PC-9 (cell line): ENCODE results near the gene NOD1. TPM values are rescaled to one million over a fixed set of nuclear protein-coding genes. Genes with fewer than 3 reads are reported as not detected.

Source experiments
- BruUV-seq: library from RNA; stranded (reverse); fragments of 400-500 nt; replicated peaks from 2 replicates; lab custom pipeline; 2021; lab: Mats Ljungman, UMichigan
- CTCF ChIA-PET: fragments of 300-600 bp; sonication (Branson Sonifier 250); formaldehyde crosslinking; loops from one replicate; lab custom pipeline; 2022; ENCODE audit warnings: antibody characterized with exemption; lab: Charles Lee
- POLR2A ChIA-PET: fragments of 300-600 bp; sonication (Branson Sonifier 250); formaldehyde crosslinking; loops from one replicate; lab custom pipeline; 2022; ENCODE audit warnings: antibody characterized with exemption; ENCODE audit not compliant: unreplicated experiment; lab: Charles Lee
- DNase-seq, 2 experiments: peaks; one replicate each; pipeline versions ENCODE4 v3.0.0 to v3.0.0-alpha.2; 2015 to 2022; ENCODE audit warnings: mixed read lengths in 1 of 2
- H2AFZ ChIP-seq: fragments of 200-600 bp; sonication (generic); 2 replicates; pipeline ENCODE4 v1.8.1; 2017; ENCODE audit warnings: antibody characterized with exemption
- H3F3A ChIP-seq: fragments of 200-600 bp; sonication (generic); 2 replicates; pipeline ENCODE4 v1.8.1; 2017; ENCODE audit warnings: antibody characterized with exemption, mild to moderate bottlenecking, low read depth; ENCODE audit not compliant: insufficient read depth
- H3K27ac ChIP-seq: fragments of 200-600 bp; sonication (generic); 2 replicates; pipeline ENCODE4 v1.6.1; 2016; ENCODE audit warnings: mixed run types
- H3K27me3 ChIP-seq: fragments of 200-600 bp; sonication (generic); 2 replicates; pipeline ENCODE4 v1.6.1; 2016; ENCODE audit warnings: low read depth, mixed run types; ENCODE audit not compliant: insufficient read depth
- H3K36me3 ChIP-seq: fragments of 200-600 bp; sonication (generic); 2 replicates; pipeline ENCODE4 v1.6.1; 2016; ENCODE audit warnings: low read depth, mixed run types
- H3K4me1 ChIP-seq: fragments of 200-600 bp; sonication (generic); replicated peaks from 2 replicates; pipeline ENCODE4 v1.6.1; 2016; ENCODE audit warnings: mixed run types; ENCODE audit not compliant: insufficient read depth
- H3K4me2 ChIP-seq: fragments of 200-600 bp; sonication (generic); 2 replicates; pipeline ENCODE4 v1.6.1; 2017; ENCODE audit warnings: mixed run types
- H3K4me3 ChIP-seq: fragments of 200-600 bp; sonication (generic); 2 replicates; pipeline ENCODE4 v1.6.1; 2016; ENCODE audit warnings: mixed run types
- H3K79me2 ChIP-seq: fragments of 200-600 bp; sonication (generic); 2 replicates; pipeline ENCODE4 v1.6.1; 2017; ENCODE audit warnings: low read depth, mixed run types
- H3K9me2 ChIP-seq: fragments of 200-600 bp; sonication (generic); 2 replicates; pipeline ENCODE4 v1.8.1; 2017; ENCODE audit warnings: mild to moderate bottlenecking; ENCODE audit not compliant: insufficient read depth
- H3K9me3 ChIP-seq: fragments of 200-600 bp; sonication (generic); 2 replicates; pipeline ENCODE4 v1.8.1; 2016; ENCODE audit warnings: low read depth; ENCODE audit not compliant: insufficient read depth
- H4K20me1 ChIP-seq: fragments of 200-600 bp; sonication (generic); 2 replicates; pipeline ENCODE4 v1.8.1; 2017; ENCODE audit not compliant: insufficient read depth
- CTCF ChIP-seq: fragments of 200-600 bp; sonication (generic); conservative IDR thresholded peaks from 2 replicates; pipeline ENCODE4 v1.6.1; 2017; ENCODE audit warnings: mixed run types, antibody characterized with exemption, mild to moderate bottlenecking, moderate library complexity
- EZH2 ChIP-seq: fragments of 200-600 bp; sonication (generic); IDR thresholded peaks from 2 replicates; pipeline ENCODE4 v1.8.0; 2017; ENCODE audit warnings: antibody characterized with exemption, low read depth
- intact Hi-C: fragments of 100-400 bp; cut with micrococcal nuclease; formaldehyde crosslinking; loops from one replicate; pipeline ENCODE4 v1.10.0; 2022; ENCODE audit not compliant: unreplicated experiment
- total RNA-seq: library from RNA; stranded (reverse); gene quantifications from 2 replicates; pipeline ENCODE4 v1.2.3, GENCODE V29; 2021

The NOD1 gene
- total RNA-seq, 1 experiment from 2014 or later = 16.5 TPM

DNA sequence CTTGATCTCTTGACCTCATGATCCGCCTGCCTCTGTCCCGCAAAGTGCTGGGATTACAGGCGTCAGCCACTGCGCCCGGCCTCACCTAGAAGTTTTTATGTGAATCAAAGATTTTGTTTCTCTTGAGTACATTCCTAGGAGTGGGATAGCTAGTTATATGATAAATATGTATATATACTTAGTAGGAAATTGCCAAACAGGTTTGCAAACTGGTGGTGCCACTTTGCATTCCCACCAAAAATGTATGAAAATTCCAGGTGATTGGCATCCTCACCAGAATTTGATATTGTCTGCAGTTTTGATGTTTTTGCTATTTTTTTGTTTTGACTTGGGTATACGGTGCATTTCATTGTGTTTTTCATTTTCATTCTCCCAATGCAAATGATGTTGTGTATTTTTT is 86.8 kb downstream of the NOD1 start:
- H3K9me3 ChIP-seq = no peaks in the 10 kb centered on the region
- no peaks in the 10 kb centered on the region for H3K9me2 ChIP-seq
- no peaks in the 10 kb centered on the region for H3K27me3 ChIP-seq
- H3F3A ChIP-seq = peaks cover 7% of the 10 kb centered on the region; the same call in 1 of the 2 replicates
- H3K4me1 ChIP-seq = peaks cover 8% of the 10 kb centered on the region; the same call in 1 of the 2 replicates
- H2AFZ ChIP-seq = no peak overlapping the region
- intact Hi-C loops = no loop called here
- TF ChIP-seq EZH2 (no peak), CTCF (no peak)
- H4K20me1 ChIP-seq = no peaks in the 10 kb centered on the region
- H3K36me3 ChIP-seq = no peaks in the 10 kb centered on the region
- H3K4me3 ChIP-seq = no peak overlapping the region
- CTCF ChIA-PET = no interaction called here
- H3K27ac ChIP-seq = no peak overlapping the region
- H3K79me2 ChIP-seq = no peaks in the 10 kb centered on the region
- POLR2A ChIA-PET = interaction anchor here (0.6 kb wide), 2 partner anchors 183 to 243 kb away, joined by 3 read pairs; no protein-coding TSS in a partner anchor
- DNase-seq = peak in 1 of 2 experiments; percentile 14
- no TSS peak for BruUV-seq
- no peak overlapping the region for H3K4me2 ChIP-seq

DNA sequence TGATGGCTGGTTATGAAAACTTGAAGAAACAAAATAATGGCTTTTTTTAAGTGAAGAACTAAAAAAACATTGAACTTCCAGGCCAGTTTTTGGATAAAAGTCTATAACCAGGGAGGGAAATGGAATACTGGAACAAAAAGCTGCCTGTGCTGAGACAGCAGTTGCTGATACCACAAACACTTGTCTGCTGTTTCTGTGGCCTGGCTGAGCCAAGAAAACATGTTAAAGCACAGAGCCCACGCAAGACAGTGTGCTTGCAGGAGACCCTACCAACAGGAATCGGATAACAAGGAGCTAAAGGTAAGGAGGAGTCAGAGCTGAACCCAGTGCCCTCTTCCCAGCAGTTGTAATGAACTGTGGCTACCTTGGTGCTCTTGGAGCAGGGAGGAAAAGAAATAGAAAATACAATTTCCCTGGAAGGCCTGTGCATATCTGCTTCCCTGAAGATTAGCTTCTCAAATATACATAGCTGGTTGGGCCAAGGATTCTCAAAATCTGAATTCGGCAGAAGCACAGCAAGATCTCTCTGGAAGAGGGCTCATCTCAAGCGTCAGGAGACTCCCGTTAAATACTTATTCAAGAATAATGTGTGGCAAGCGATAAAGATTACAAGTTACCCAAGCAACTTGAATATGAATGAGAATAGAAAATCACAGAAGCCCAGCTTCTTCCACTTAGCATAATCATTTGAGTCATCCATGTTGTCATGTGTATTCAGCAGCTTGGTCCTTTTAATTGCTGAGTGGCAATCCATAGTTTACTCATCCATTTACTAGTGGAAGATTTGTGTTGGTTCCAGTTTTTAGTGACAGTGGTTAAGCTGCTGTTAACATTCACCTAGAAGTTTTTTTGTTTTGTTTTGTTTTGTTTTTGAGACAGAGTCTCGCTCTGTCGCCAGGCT is 87.6 kb downstream of the NOD1 start:
- peaks cover 7% of the 10 kb centered on the region; the same call in 1 of the 2 replicates for H3F3A ChIP-seq
- no peaks in the 10 kb centered on the region for H3K79me2 ChIP-seq
- no peaks in the 10 kb centered on the region for H4K20me1 ChIP-seq
- no peak overlapping the region for H3K4me3 ChIP-seq
- no peak overlapping the region for H3K27ac ChIP-seq
- H2AFZ ChIP-seq = no peak overlapping the region
- TF ChIP-seq CTCF (no peak), EZH2 (no peak)
- intact Hi-C loops = no loop called here
- no peak for DNase-seq
- no peaks in the 10 kb centered on the region for H3K27me3 ChIP-seq
- H3K4me1 ChIP-seq = peaks cover 8% of the 10 kb centered on the region; the same call in 1 of the 2 replicates
- no peaks in the 10 kb centered on the region for H3K36me3 ChIP-seq
- no TSS peak for BruUV-seq
- no peak overlapping the region for H3K4me2 ChIP-seq
- H3K9me3 ChIP-seq = no peaks in the 10 kb centered on the region
- POLR2A ChIA-PET = interaction anchor here (0.6 kb wide), 2 partner anchors 182 to 242 kb away, joined by 3 read pairs; no protein-coding TSS in a partner anchor
- no peaks in the 10 kb centered on the region for H3K9me2 ChIP-seq
- CTCF ChIA-PET = no interaction called here

DNA sequence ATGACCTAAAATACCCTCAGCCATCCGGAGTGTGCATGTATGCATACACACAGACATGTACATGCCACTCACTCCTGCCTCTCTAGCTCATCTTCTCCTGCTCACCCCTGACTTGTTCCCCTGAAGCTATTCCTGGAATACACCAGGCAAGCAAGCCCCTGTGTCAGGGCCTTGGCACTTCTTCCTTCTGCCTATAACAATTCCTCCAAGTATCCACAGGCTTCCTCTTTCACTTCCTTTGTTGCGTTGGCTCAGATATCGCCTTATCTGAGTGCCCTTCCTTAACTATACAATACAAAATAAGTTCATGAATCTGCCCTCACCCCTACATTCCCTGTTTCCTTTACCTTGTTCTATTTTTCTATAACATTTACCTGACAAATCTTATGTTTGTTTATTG is 88.8 kb downstream of the NOD1 start:
- TF ChIP-seq EZH2 (no peak), CTCF (no peak)
- Histone ChIP-seq H3K9me3 (no peaks in the 10 kb centered on the region), H3K27me3 (no peaks in the 10 kb centered on the region), H3K36me3 (no peaks in the 10 kb centered on the region), H3K27ac (no peak overlapping the region), H3K4me3 (no peak overlapping the region), H3F3A (peaks cover 7% of the 10 kb centered on the region; the same call in 1 of the 2 replicates), H3K79me2 (no peaks in the 10 kb centered on the region), H3K4me2 (no peak overlapping the region), H3K4me1 (peaks cover 8% of the 10 kb centered on the region; the same call in 1 of the 2 replicates), H4K20me1 (no peaks in the 10 kb centered on the region), H2AFZ (no peak overlapping the region), H3K9me2 (no peaks in the 10 kb centered on the region)
- intact Hi-C loops = no loop called here
- POLR2A ChIA-PET = interaction anchor here (0.6 kb wide), 1 partner anchor 53 kb away, joined by 3 read pairs; no protein-coding TSS in a partner anchor
- CTCF ChIA-PET = no interaction called here
- no TSS peak for BruUV-seq
- DNase-seq = no peak
